22Rv1 (cell line): ENCODE data around the gene ATP10A.

Source experiments
- CTCF ChIP-seq: fragments of 450-650 bp; IDR thresholded peaks from 2 replicates; pipeline ENCODE4 v1.5.1; 2017; ENCODE audit warnings: mild to moderate bottlenecking
- ZFX ChIP-seq: fragments of 450-650 bp; IDR thresholded peaks from 2 replicates; pipeline ENCODE4 v1.6.1; 2017; ENCODE audit warnings: antibody characterized with exemption, borderline replicate concordance

GRCh38 chr15:25674913-25675312 lies 188.2 kb downstream of the ATP10A start:
- TF ChIP-seq CTCF (no peak), ZFX (no peak)
